ENCODE data around the gene STK17B.

Gene STK17B

GRCh38 chr2:196153480-196153879 is 17.9 kb downstream of the STK17B start:
- no peak for DNase-seq

- DNase-seq, result no peak
Measured at GRCh38 chr2:196149948-196150347, 21.4 kb downstream of the STK17B start.

GRCh38 chr2:196148736-196149135 is 22.6 kb downstream of the STK17B start:
- no peak for DNase-seq

- DNase-seq, result no peak
Measured at GRCh38 chr2:196145256-196145655, 26.1 kb downstream of the STK17B start.

GRCh38 chr2:196144513-196145126 is 26.8 kb downstream of the STK17B start:
- no peak for DNase-seq

- no peak for DNase-seq
Measured at GRCh38 chr2:196143730-196144131, 27.6 kb downstream of the STK17B start.

GRCh38 chr2:196142825-196143224 is 28.6 kb downstream of the STK17B start:
- DNase-seq, result no peak

- DNase-seq, result no peak
Measured at GRCh38 chr2:196140213-196140612, 31.2 kb downstream of the STK17B start.

- no peak for DNase-seq
Measured at GRCh38 chr2:196137271-196137670, 34.1 kb downstream of the STK17B start.

GRCh38 chr2:196136151-196136550 is 35.2 kb downstream of the STK17B start:
- no peak for DNase-seq

- DNase-seq, result no peak
Measured at GRCh38 chr2:196131949-196132925, 39.1 kb downstream of the STK17B start.

GRCh38 chr2:196131384-196131937 is 39.9 kb downstream of the STK17B start:
- peak; percentile 36 for DNase-seq

- no peak for DNase-seq
Measured at GRCh38 chr2:196130039-196130825, 41.1 kb downstream of the STK17B start.

GRCh38 chr2:196128749-196129148 is 42.6 kb downstream of the STK17B start:
- DNase-seq, result no peak

GRCh38 chr2:196125596-196125995 is 45.8 kb downstream of the STK17B start:
- no peak for DNase-seq

GRCh38 chr2:196123679-196124373 is 47.6 kb downstream of the STK17B start:
- DNase-seq, result no peak

- DNase-seq, result no peak
Measured at GRCh38 chr2:196119926-196120325, 51.5 kb downstream of the STK17B start.

GRCh38 chr2:196117214-196117705 is 54.1 kb downstream of the STK17B start:
- DNase-seq, result no peak

GRCh38 chr2:196113061-196113974 is 58.1 kb downstream of the STK17B start:
- DNase-seq, result no peak

GRCh38 chr2:196112418-196113034 is 58.9 kb downstream of the STK17B start:
- DNase-seq, result no peak

GRCh38 chr2:196108604-196109003 is 62.8 kb downstream of the STK17B start:
- DNase-seq, result no peak

Measured in activated effector memory CD4-positive, alpha-beta T cell treated with Interleukin-2 at 50 U/mL for 16 hours (primary cell).